ENCODE measurements around the gene PLET1. TPM values are rescaled to one million over a fixed set of nuclear protein-coding genes. Genes with fewer than 3 reads are reported as not detected.

Gene PLET1
- total RNA-seq, 1 experiment from 2014 or later, result not detected

DNA sequence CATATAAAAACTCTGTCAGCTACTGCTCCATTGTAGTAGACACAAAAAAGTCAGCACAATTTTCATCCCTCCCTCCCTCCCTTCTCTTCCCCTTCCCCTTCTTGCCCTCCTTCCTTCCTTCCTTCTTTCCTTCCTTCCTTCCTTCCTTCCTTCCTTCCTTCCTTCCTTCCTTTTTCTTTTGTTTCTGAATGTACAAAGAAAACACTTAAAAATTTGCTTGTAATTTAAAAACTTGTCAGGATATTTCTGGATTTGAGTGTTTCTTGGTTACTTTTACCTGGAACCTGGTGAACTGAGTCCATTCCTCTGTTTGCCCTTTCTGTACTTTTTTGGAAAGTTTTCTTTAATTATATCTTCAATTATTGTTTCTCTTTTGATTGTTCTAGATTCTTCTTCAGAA is 31.5 kb upstream of the PLET1 start:
- no TSS peak for BruUV-seq (replicated peaks)
- Histone ChIP-seq H4K20me1 (ENCODE audit: insufficient read depth) (no peaks in the 10 kb centered on the region), H3K36me3 (ENCODE audit: control insufficient read depth in 1 of 2, insufficient read depth in 2 of 2, low read length in 2 of 2) (no peaks in the 10 kb centered on the region), H3K4me2 (ENCODE audit: low read length) (no peak overlapping the region), H3K27me3 (ENCODE audit: insufficient read depth, low read length) (no peaks in the 10 kb centered on the region), H3K79me2 (ENCODE audit: insufficient read depth, low read length) (no peaks in the 10 kb centered on the region), H3K9ac (ENCODE audit: low read length) (no peak overlapping the region), H3K4me3 (replicated peaks in 1 of 2; ENCODE audit: low read depth in 1 of 2, low read length in 2 of 2) (no peak overlapping the region), H3K27ac (ENCODE audit: low read depth, low read length) (no peak overlapping the region), H3K9me3 (ENCODE audit: control insufficient read depth in 1 of 2, insufficient read depth in 1 of 2, low read depth in 1 of 2, low read length in 2 of 2) (no peaks in the 10 kb centered on the region), H2AFZ (ENCODE audit: low read depth, low read length, poor library complexity, severe bottlenecking) (no peak overlapping the region), H3K4me1 (ENCODE audit: control insufficient read depth in 1 of 2, insufficient read depth in 2 of 2, low read length in 2 of 2) (peaks cover 2 to 25% of the 10 kb centered on the region in 2 experiments; a peak in 3 of 4 replicates), H3K9me2 (ENCODE audit: insufficient read depth) (no peaks in the 10 kb centered on the region)
- POLR2A ChIA-PET, result no interaction called here
- CTCF ChIA-PET, result interaction anchor here (1.2 kb wide), 1 partner anchor 12 kb away, joined by 5 read pairs; no protein-coding TSS in a partner anchor
- TF ChIP-seq CBX3 (IDR thresholded peaks at IDR 0.05; ENCODE audit: low read depth) (no peak), SRF (IDR thresholded peaks at IDR 0.05; ENCODE audit: low read depth) (no peak), CEBPB (IDR thresholded peaks at IDR 0.05; ENCODE audit: low read depth) (no peak), TCF7L2 (IDR thresholded peaks at IDR 0.05; ENCODE audit: borderline replicate concordance, extremely low read depth, insufficient read depth, insufficient read length) (no peak), ZBTB33 (IDR thresholded peaks at IDR 0.05; ENCODE audit: extremely low read depth, insufficient replicate concordance, low read length) (no peak), YY1 (IDR thresholded peaks at IDR 0.05; ENCODE audit: extremely low read depth, insufficient replicate concordance, low read depth, low read length) (no peak), ZNF274 (IDR thresholded peaks at IDR 0.05; ENCODE audit: low read depth, low read length) (no peak), SP1 (IDR thresholded peaks at IDR 0.05; ENCODE audit: low read depth) (no peak), EGR1 (IDR thresholded peaks at IDR 0.05; ENCODE audit: low read depth) (no peak), SIN3A (IDR thresholded peaks at IDR 0.05; ENCODE audit: low read depth) (no peak), FOSL1 (IDR thresholded peaks at IDR 0.05; ENCODE audit: low read depth) (no peak)
- TF ChIP-seq, protein P1, sequence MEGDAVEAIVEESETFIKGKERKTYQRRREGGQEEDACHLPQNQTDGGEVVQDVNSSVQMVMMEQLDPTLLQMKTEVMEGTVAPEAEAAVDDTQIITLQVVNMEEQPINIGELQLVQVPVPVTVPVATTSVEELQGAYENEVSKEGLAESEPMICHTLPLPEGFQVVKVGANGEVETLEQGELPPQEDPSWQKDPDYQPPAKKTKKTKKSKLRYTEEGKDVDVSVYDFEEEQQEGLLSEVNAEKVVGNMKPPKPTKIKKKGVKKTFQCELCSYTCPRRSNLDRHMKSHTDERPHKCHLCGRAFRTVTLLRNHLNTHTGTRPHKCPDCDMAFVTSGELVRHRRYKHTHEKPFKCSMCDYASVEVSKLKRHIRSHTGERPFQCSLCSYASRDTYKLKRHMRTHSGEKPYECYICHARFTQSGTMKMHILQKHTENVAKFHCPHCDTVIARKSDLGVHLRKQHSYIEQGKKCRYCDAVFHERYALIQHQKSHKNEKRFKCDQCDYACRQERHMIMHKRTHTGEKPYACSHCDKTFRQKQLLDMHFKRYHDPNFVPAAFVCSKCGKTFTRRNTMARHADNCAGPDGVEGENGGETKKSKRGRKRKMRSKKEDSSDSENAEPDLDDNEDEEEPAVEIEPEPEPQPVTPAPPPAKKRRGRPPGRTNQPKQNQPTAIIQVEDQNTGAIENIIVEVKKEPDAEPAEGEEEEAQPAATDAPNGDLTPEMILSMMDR (IDR thresholded peaks at IDR 0.05 in 2 of 3, conservative IDR thresholded peaks at IDR 0.05 in 1 of 3; ENCODE audit: borderline replicate concordance in 1 of 3, insufficient read depth in 1 of 3, low read depth in 2 of 3, low read length in 2 of 3), result no peak
- ATAC-seq (no peak), DNase-seq (ENCODE audit: low read depth, low spot score) (no peak)
- RAD21 ChIA-PET (ENCODE audit: low non-redundant PET in 1 of 2, low total read pairs in 2 of 2, uncharacterized antibody in 2 of 2, unreplicated experiment in 2 of 2), result no interaction called here
- intact Hi-C loops (cut with micrococcal nuclease), result loop anchor here (5.0 to 10.0 kb wide), 2 partner anchors 500 to 823 kb away; no protein-coding TSS in a partner anchor

All from HCT116 (cell line).